SK-N-DZ (cell line): ENCODE results near the gene CEBPZ.
"Not testable (repeated sequence)": the region's sequence is repeated elsewhere in the genome, so short reads cannot be mapped to it uniquely, and the experiment has no call there.

Experiments
- DNase-seq: peaks from one replicate; pipeline ENCODE4 v3.0.0-alpha.2; 2015; ENCODE audit warnings: low spot score

CEBPZ gene

GRCh38 chr2:37219046-37219445 lies 12.3 kb downstream of the CEBPZ start:
- DNase-seq, result no peak

- no peak for DNase-seq
Observed at GRCh38 chr2:37215250-37215649, 16.1 kb downstream of the CEBPZ start.

- DNase-seq, result no peak
Observed at GRCh38 chr2:37211939-37212338, 19.5 kb downstream of the CEBPZ start.

- DNase-seq, result no peak
Observed at GRCh38 chr2:37211212-37211611, 20.2 kb downstream of the CEBPZ start.

- DNase-seq, result not testable (repeated sequence)
Observed at GRCh38 chr2:37206760-37207159, 24.6 kb downstream of the CEBPZ start.

GRCh38 chr2:37205689-37206341 lies 25.6 kb downstream of the CEBPZ start:
- DNase-seq, result no peak

- not testable (repeated sequence) for DNase-seq
Observed at GRCh38 chr2:37205071-37205661, 26.2 kb downstream of the CEBPZ start.

GRCh38 chr2:37203708-37204107 lies 27.7 kb downstream of the CEBPZ start:
- no peak for DNase-seq

GRCh38 chr2:37201766-37202165 lies 29.6 kb downstream of the CEBPZ start:
- no peak for DNase-seq

- no peak for DNase-seq
Observed at GRCh38 chr2:37201208-37201607, 30.2 kb downstream of the CEBPZ start.

GRCh38 chr2:37198681-37199065 lies 32.7 kb downstream of the CEBPZ start:
- DNase-seq, result no peak

- DNase-seq, result peak; percentile 70
Observed at GRCh38 chr2:37196320-37197195, 34.8 kb downstream of the CEBPZ start, which contains the start of gene CEBPZOS. Gene CEBPZOS (plus strand): TSS chr2:37196496. CDS start chr2:37199705, 3,209 bp downstream.

GRCh38 chr2:37195862-37196319 lies 35.5 kb downstream of the CEBPZ start:
- not testable (repeated sequence) for DNase-seq

- no peak for DNase-seq
Observed at GRCh38 chr2:37192551-37192950, 38.8 kb downstream of the CEBPZ start.

- DNase-seq, result no peak
Observed at GRCh38 chr2:37191747-37192146, 39.6 kb downstream of the CEBPZ start.

- DNase-seq, result no peak
Observed at GRCh38 chr2:37191253-37191652, 40.1 kb downstream of the CEBPZ start.

- no peak for DNase-seq
Observed at GRCh38 chr2:37190290-37190689, 41.1 kb downstream of the CEBPZ start.

- no peak for DNase-seq
Observed at GRCh38 chr2:37189452-37190153, 41.8 kb downstream of the CEBPZ start.

GRCh38 chr2:37188570-37188969 lies 42.8 kb downstream of the CEBPZ start, which contains the start of gene SULT6B1:
Gene SULT6B1 (minus strand): TSS chr2:37188670. CDS start chr2:37188640, 30 bp downstream.
- no peak for DNase-seq

- DNase-seq, result no peak
Observed at GRCh38 chr2:37181726-37182684, 49.4 kb downstream of the CEBPZ start.
